HepG2 (cell line): ENCODE data around the gene EEPD1. TPM values are rescaled to one million over a fixed set of nuclear protein-coding genes. Genes with fewer than 3 reads are reported as not detected.

Experiments
- AGO1 ChIP-seq: fragments of 200-400 bp; formaldehyde crosslinking; IDR thresholded peaks from 2 replicates; pipeline ENCODE4 v1.6.1; 2017; ENCODE audit warnings: mild to moderate bottlenecking, low read depth, low read length, moderate library complexity; ENCODE audit not compliant: poor library complexity, severe bottlenecking
- AHDC1 ChIP-seq: sonication (generic); formaldehyde crosslinking; IDR thresholded peaks from 2 replicates; pipeline ENCODE4 v1.5.1; 2020; ENCODE audit warnings: mild to moderate bottlenecking, missing genetic modification reagents, borderline replicate concordance
- AHR ChIP-seq: IDR thresholded peaks from 2 replicates; pipeline ENCODE4 v1.6.1; 2018; ENCODE audit warnings: missing genetic modification reagents, missing compliant biosample characterization
- HES4 ChIP-seq: sonication (generic); formaldehyde crosslinking; IDR thresholded peaks from 2 replicates; pipeline ENCODE4 v1.9.0; 2021; ENCODE audit warnings: mild to moderate bottlenecking, missing genetic modification reagents, borderline replicate concordance
- HNF1B ChIP-seq: sonication (generic); formaldehyde crosslinking; IDR thresholded peaks from 2 replicates; pipeline ENCODE4 v1.5.1; 2020; ENCODE audit warnings: mild to moderate bottlenecking, moderate library complexity, missing genetic modification reagents
- ISL2 ChIP-seq: sonication (generic); formaldehyde crosslinking; IDR thresholded peaks from 2 replicates; pipeline ENCODE4 v1.5.0; 2020; ENCODE audit warnings: missing genetic modification reagents
- ISX ChIP-seq: sonication (generic); formaldehyde crosslinking; conservative IDR thresholded peaks from 2 replicates; pipeline ENCODE4 v1.5.0; 2020; ENCODE audit warnings: missing genetic modification reagents
- NPAS2 ChIP-seq: sonication (generic); formaldehyde crosslinking; IDR thresholded peaks from 2 replicates; pipeline ENCODE4 v1.8.0; 2022; ENCODE audit warnings: mild to moderate bottlenecking, missing genetic modification reagents, borderline replicate concordance
- PAF1 ChIP-seq: IDR thresholded peaks from 2 replicates; pipeline ENCODE4 v1.6.1; 2016; ENCODE audit warnings: missing genetic modification reagents, missing compliant biosample characterization
- RFXAP ChIP-seq: sonication (generic); formaldehyde crosslinking; IDR thresholded peaks from 2 replicates; pipeline ENCODE4 v1.4.0; 2020; ENCODE audit warnings: missing genetic modification reagents, borderline replicate concordance
- STAT6 ChIP-seq: sonication (generic); formaldehyde crosslinking; IDR thresholded peaks from 2 replicates; pipeline ENCODE4 v1.4.0; 2020; ENCODE audit warnings: missing genetic modification reagents, mild to moderate bottlenecking, borderline replicate concordance
- ZNF121 ChIP-seq: sonication (generic); formaldehyde crosslinking; IDR thresholded peaks from 2 replicates; pipeline ENCODE4 v1.5.0; 2020; ENCODE audit warnings: mild to moderate bottlenecking, missing genetic modification reagents
- ZNF124 ChIP-seq: sonication (generic); formaldehyde crosslinking; IDR thresholded peaks from 2 replicates; pipeline ENCODE4 v1.4.0; 2020; ENCODE audit warnings: missing genetic modification reagents
- ZNF263 ChIP-seq: sonication (generic); formaldehyde crosslinking; IDR thresholded peaks from 2 replicates; pipeline ENCODE4 v1.4.0; 2020; ENCODE audit warnings: missing genetic modification reagents
- ZNF280B ChIP-seq: sonication (generic); formaldehyde crosslinking; IDR thresholded peaks from 2 replicates; pipeline ENCODE4 v1.5.0; 2020; ENCODE audit warnings: missing genetic modification reagents, mild to moderate bottlenecking, borderline replicate concordance
- ZNF333 ChIP-seq: sonication (generic); formaldehyde crosslinking; IDR thresholded peaks from 2 replicates; pipeline ENCODE4 v1.4.0; 2020; ENCODE audit warnings: mild to moderate bottlenecking, missing genetic modification reagents, borderline replicate concordance
- ZNF737 ChIP-seq: sonication (generic); formaldehyde crosslinking; IDR thresholded peaks from 2 replicates; pipeline ENCODE4 v1.5.0; 2020; ENCODE audit warnings: missing genetic modification reagents, mild to moderate bottlenecking, borderline replicate concordance
- ZSCAN22 ChIP-seq: sonication (generic); formaldehyde crosslinking; IDR thresholded peaks from 2 replicates; pipeline ENCODE4 v1.4.0; 2020; ENCODE audit warnings: mild to moderate bottlenecking, missing genetic modification reagents
- polyA plus RNA-seq, 8 experiments: library from polyadenylated mRNA; depleted of rRNA in 3 of 8; stranded (reverse) in 7 of 8; unstranded in 1 of 8; fragments of >200 nt; fragmentation: Illumina TruSeq in 4 of 8; extraction: Trizol in 4 of 8; gene quantifications; 2 replicates each; pipeline versions ENCODE4 v1.2.1 to v1.2.3, GENCODE V29; 2011 to 2016; ENCODE audit warnings: low read depth in 4 of 8, missing spikeins in 1 of 8, mixed read lengths in 1 of 8; ENCODE audit not compliant: insufficient read depth in 1 of 8
- total RNA-seq, 5 experiments: library from RNA; depleted of rRNA; stranded (reverse); fragments of >200 nt; fragmentation: Illumina TruSeq; extraction: Trizol; gene quantifications; 2 replicates each; pipeline ENCODE4 v1.2.3, GENCODE V29; 2016; ENCODE audit warnings: low read depth in 1 of 5

EEPD1 gene
- total and polyA plus RNA-seq, 2 of the 13 experiments (the other 11 are each of a cell fraction or from before 2014, with no cell fraction given), result 10.1 to 16.4 TPM

GRCh38 chr7:36272567-36273269 is 119.7 kb downstream of the EEPD1 start (continued):
- peak; percentile 76 for TF ChIP-seq AHDC1 (CRISPR knock-in tag)
- TF ChIP-seq ZNF124 (CRISPR knock-in tag), result no peak
- TF ChIP-seq ISL2 (CRISPR knock-in tag), result no peak
- no peak for TF ChIP-seq ZNF263 (CRISPR knock-in tag)
- TF ChIP-seq HES4 (CRISPR knock-in tag), result no peak
- 0 out of 2 replicates have a peak, but pooled peaks have one; percentile 33 for TF ChIP-seq ZNF280B (CRISPR knock-in tag)
- no peak; the same call in 1 of the 2 replicates for TF ChIP-seq ZNF121
- TF ChIP-seq NPAS2 (CRISPR knock-in tag), result no peak
- 0 out of 2 replicates have a peak, but pooled peaks have one; percentile 17 for TF ChIP-seq STAT6
- no peak for TF ChIP-seq ISX (CRISPR knock-in tag)
- TF ChIP-seq HNF1B (CRISPR knock-in tag), result 0 out of 2 replicates have a peak, but pooled peaks have one; percentile 63
- no peak for TF ChIP-seq AGO1
- no peak for TF ChIP-seq ZSCAN22 (CRISPR knock-in tag)
- no peak for TF ChIP-seq AHR (CRISPR knock-in tag)
- TF ChIP-seq ZNF333, result no peak
- no peak for TF ChIP-seq PAF1
- no peak for TF ChIP-seq RFXAP (CRISPR knock-in tag)
- no peak for TF ChIP-seq ZNF737 (CRISPR knock-in tag)
